Fibroblast of lung (primary cell): Measurements from ENCODE around the gene NUDT15.

Experiments used
- CTCF ChIP-seq, 2 donors: IDR thresholded peaks in 1 of 2; conservative IDR thresholded peaks in 1 of 2; 1 replicate in 1 of 2; 2 replicates in 1 of 2; pipeline ENCODE4 v1.5.1; 2011 to 2012; ENCODE audit warnings: low read length in 2 of 2, control low read depth in 1 of 2, inconsistent platforms in 1 of 2, low read depth in 1 of 2, mild to moderate bottlenecking in 1 of 2
- EZH2 ChIP-seq: IDR thresholded peaks from 2 replicates; pipeline ENCODE4 v1.5.1; 2012; ENCODE audit warnings: low read length, control low read depth, mild to moderate bottlenecking; ENCODE audit errors: missing control alignments

GRCh38 chr13:48006396-48006795 is 31.1 kb upstream of the NUDT15 start:
- no peak for TF ChIP-seq CTCF (conservative IDR thresholded peaks at IDR 0.05 in 1 of 2, IDR thresholded peaks at IDR 0.05 in 1 of 2; ENCODE audit: low read depth in 1 of 2, low read length in 2 of 2)
- TF ChIP-seq EZH2: no peak
